Measurements from ENCODE around the gene SPATA3. TPM values are rescaled to one million over a fixed set of nuclear protein-coding genes. Genes with fewer than 3 reads are reported as not detected.

Gene SPATA3
- total and polyA plus RNA-seq, 2 of the 8 experiments (the other 6 are each of a cell fraction or from before 2014, with no cell fraction given) = not detected

GRCh38 chr2:231015478-231015877, 19.6 kb downstream of the SPATA3 start:
- Histone ChIP-seq H3K36me3 (ENCODE audit: control insufficient read depth in 2 of 4, insufficient read depth in 4 of 4, low read length in 3 of 4) (no peaks in the 10 kb centered on the region), H3K27me3 (replicated peaks in 1 of 4; ENCODE audit: control insufficient read depth in 3 of 4, extremely low read depth in 1 of 4, insufficient read depth in 3 of 4, low read length in 3 of 4) (no peaks in the 10 kb centered on the region; a peak in 2 of 7 replicates), H2BK20ac (ENCODE audit: low read length) (peak overlapping the region; percentile 18; the same call in 1 of the 2 replicates), H3K4me1 (replicated peaks in 1 of 4; ENCODE audit: control insufficient read depth in 3 of 4, insufficient read depth in 4 of 4, low read length in 3 of 4) (peaks cover 0 to 8% (median 5%) of the 10 kb centered on the region in 4 experiments; a peak in 5 of 7 replicates), H3K79me2 (ENCODE audit: control insufficient read depth in 1 of 2, insufficient read depth in 2 of 2, low read length in 2 of 2) (no peaks in the 10 kb centered on the region), H2AK5ac (ENCODE audit: low read depth, low read length) (no peak overlapping the region), H3K79me1 (ENCODE audit: low read depth, low read length) (no peaks in the 10 kb centered on the region), H3K14ac (ENCODE audit: insufficient read length) (no peak overlapping the region), H4K91ac (replicated peaks; ENCODE audit: insufficient read length, low read length) (no peak overlapping the region), H3K18ac (ENCODE audit: extremely low read depth, low read length) (no peak overlapping the region; the same call in 1 of the 2 replicates), H2BK120ac (replicated peaks; ENCODE audit: low read depth, low read length) (no peak overlapping the region), H3K4me3 (ENCODE audit: extremely low read depth in 1 of 4, insufficient read depth in 2 of 4, low read depth in 3 of 4, low read length in 4 of 4) (no peak overlapping the region), H4K5ac (ENCODE audit: insufficient read length, low read depth, low read length) (no peak overlapping the region), H2BK15ac (ENCODE audit: low read length) (no peak overlapping the region), H3K4me2 (ENCODE audit: insufficient read depth in 1 of 2, low read depth in 2 of 2, low read length in 2 of 2) (peak overlapping the region; percentile 4 to 20; a peak in 2 of 4 replicates), H3K9me3 (ENCODE audit: insufficient read depth in 2 of 2, low read depth in 1 of 2, low read length in 1 of 2) (no peaks in the 10 kb centered on the region), H4K20me1 (replicated peaks in 1 of 2; ENCODE audit: control insufficient read depth in 1 of 2, insufficient read depth in 2 of 2, low read length in 2 of 2) (no peaks in the 10 kb centered on the region), H3K27ac (ENCODE audit: low read depth, low read length) (no peak overlapping the region), H3K4ac (replicated peaks; ENCODE audit: insufficient read length, low read depth, low read length) (no peak overlapping the region), H3K56ac (replicated peaks; ENCODE audit: insufficient read length, low read depth, low read length) (no peak overlapping the region), H2AFZ (ENCODE audit: low read length) (0 out of 2 replicates have a peak overlapping the region, but pooled peaks have one; percentile 11), H3K9ac (replicated peaks in 1 of 4; ENCODE audit: extremely low read depth in 1 of 4, low read depth in 3 of 4, low read length in 3 of 4) (no peak overlapping the region), H2BK5ac (ENCODE audit: low read depth, low read length) (no peak overlapping the region; the same call in 1 of the 2 replicates), H3K23me2 (ENCODE audit: low read depth, low read length) (0 out of 2 replicates have a peak, but pooled peaks cover 3% of the 10 kb centered on the region), H4K8ac (ENCODE audit: extremely low read depth, insufficient read depth, low read length) (no peak overlapping the region), H3K23ac (ENCODE audit: insufficient read length) (no peak overlapping the region), H2BK12ac (ENCODE audit: low read depth, low read length) (no peak overlapping the region)
- DNase-seq (ENCODE audit: low read depth in 1 of 2, low spot score in 2 of 2) (no peak), FAIRE-seq (no peak)
- ChIA-PET CTCF (ENCODE audit: partially characterized antibody) (interaction anchor here (0.7 to 2.2 kb wide), 9 partner anchors 11 to 398 kb away, joined by 3 to 9 read pairs (median 3); no protein-coding TSS in a partner anchor), POLR2A (ENCODE audit: partially characterized antibody) (interaction anchor here (1.4 to 1.6 kb wide), 2 partner anchors 16 to 22 kb away, joined by 3 read pairs; partner anchors contain the start of gene C2orf72)
- WGBS, 2 experiments (ENCODE audit: extremely low coverage in 1 of 2, insufficient coverage in 1 of 2, insufficient read length in 1 of 2, insufficient replicate concordance in 2 of 2, low coverage in 1 of 2, low lambda C conversion rate in 2 of 2, missing lambda C conversion rate in 1 of 2) = 48% methylated on average over 7 of the region's 7 CpGs; no CpG with 5 or more reads in 1 of the 2 experiments
- no peak for TF ChIP-seq RNF2 (IDR thresholded peaks at IDR 0.05; ENCODE audit: borderline replicate concordance, low read depth, low read length, missing control alignments, poor library complexity, severe bottlenecking)
